NT2/D1 (cell line): Measurements from ENCODE around the gene CD99L2.

Experiments used
- DNase-seq: peaks from one replicate; pipeline ENCODE4 v3.0.0-alpha.2; 2011; ENCODE audit warnings: low read depth, low spot score
- H3K27me3 ChIP-seq: 2 replicates; pipeline ENCODE4 v1.6.0; 2011; ENCODE audit warnings: mild to moderate bottlenecking; ENCODE audit not compliant: insufficient read length, insufficient read depth
- H3K36me3 ChIP-seq: 2 replicates; pipeline ENCODE4 v1.6.1; 2011; ENCODE audit warnings: mild to moderate bottlenecking, low read length, mixed read lengths; ENCODE audit not compliant: insufficient read depth, insufficient read length
- H3K4me1 ChIP-seq: 2 replicates; pipeline ENCODE4 v1.5.1; 2011; ENCODE audit not compliant: insufficient read depth, insufficient read length
- H3K4me3 ChIP-seq: 2 replicates; pipeline ENCODE4 v1.5.1; 2011; ENCODE audit warnings: low read depth; ENCODE audit not compliant: insufficient read length
- H3K9ac ChIP-seq: 2 replicates; pipeline ENCODE4 v1.6.0; 2011; ENCODE audit warnings: low read depth; ENCODE audit not compliant: insufficient read length
- H3K9me3 ChIP-seq: 2 replicates; pipeline ENCODE4 v1.5.1; 2011; ENCODE audit warnings: mild to moderate bottlenecking, low read length; ENCODE audit not compliant: insufficient read depth
- SUZ12 ChIP-seq: IDR thresholded peaks from 2 replicates; pipeline ENCODE4 v1.6.1; 2011; ENCODE audit not compliant: insufficient read length, insufficient read depth; ENCODE audit errors: extremely low read depth
- YY1 ChIP-seq: IDR thresholded peaks from 2 replicates; pipeline ENCODE4 v1.6.1; 2011; ENCODE audit not compliant: insufficient read length, insufficient read depth
- ZNF274 ChIP-seq: IDR thresholded peaks from 2 replicates; pipeline ENCODE4 v1.6.1; 2011; ENCODE audit warnings: mild to moderate bottlenecking, low read depth, low read length

Gene CD99L2

DNA sequence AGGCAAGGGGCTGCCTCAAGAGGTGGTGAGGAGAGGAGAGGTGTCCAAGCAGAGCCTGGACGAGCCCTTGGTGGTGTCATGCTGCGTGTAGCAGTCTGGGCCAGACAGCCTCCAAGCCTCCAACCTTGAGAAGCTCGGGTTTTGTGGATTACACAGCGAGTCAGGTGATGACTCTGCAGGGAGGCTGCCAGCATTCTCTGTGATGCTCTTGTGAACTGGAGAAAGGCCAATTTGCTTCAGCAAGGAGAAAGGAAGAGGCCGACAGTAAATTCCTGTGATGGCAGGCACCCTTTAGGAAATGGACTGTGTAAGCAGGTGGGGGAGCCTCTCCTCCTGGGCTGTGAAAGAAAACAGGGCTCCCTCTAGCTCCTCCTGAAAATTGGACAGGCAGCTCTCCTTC lies 36.0 kb upstream of the CD99L2 start:
- Histone ChIP-seq H3K9me3 (no peaks in the 10 kb centered on the region), H3K4me3 (no peak overlapping the region), H3K36me3 (no peaks in the 10 kb centered on the region), H3K9ac (no peak overlapping the region), H3K27me3 (no peaks in the 10 kb centered on the region), H3K4me1 (peaks cover 2% of the 10 kb centered on the region)
- no peak for DNase-seq
- TF ChIP-seq SUZ12 (no peak), YY1 (no peak), ZNF274 (no peak)

DNA sequence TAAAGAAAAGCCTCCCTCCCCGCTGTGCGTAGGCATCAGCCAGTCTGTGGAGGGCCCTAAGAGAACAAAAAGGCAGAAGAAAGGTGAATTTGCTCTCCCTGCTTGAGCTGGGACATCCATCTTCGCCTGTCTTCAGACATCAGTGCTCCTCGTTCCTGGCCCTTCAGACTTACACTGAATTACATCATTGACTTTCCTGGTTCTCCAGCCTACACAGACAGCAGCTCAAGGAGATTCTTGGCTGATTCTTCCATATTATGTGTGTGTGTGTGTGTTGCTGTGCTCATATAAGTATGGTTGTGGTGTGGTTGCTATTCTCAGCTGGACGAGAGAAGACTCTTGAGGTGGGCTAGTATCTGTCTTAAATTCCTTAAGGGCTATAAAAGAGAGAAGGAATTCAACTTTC lies 35.5 kb upstream of the CD99L2 start:
- TF ChIP-seq YY1 (no peak), ZNF274 (no peak), SUZ12 (no peak)
- H3K9me3 ChIP-seq = no peaks in the 10 kb centered on the region
- no peaks in the 10 kb centered on the region for H3K27me3 ChIP-seq
- H3K4me1 ChIP-seq = peaks cover 2% of the 10 kb centered on the region
- H3K36me3 ChIP-seq = no peaks in the 10 kb centered on the region
- H3K4me3 ChIP-seq = no peak overlapping the region
- DNase-seq = no peak
- H3K9ac ChIP-seq = no peak overlapping the region

DNA sequence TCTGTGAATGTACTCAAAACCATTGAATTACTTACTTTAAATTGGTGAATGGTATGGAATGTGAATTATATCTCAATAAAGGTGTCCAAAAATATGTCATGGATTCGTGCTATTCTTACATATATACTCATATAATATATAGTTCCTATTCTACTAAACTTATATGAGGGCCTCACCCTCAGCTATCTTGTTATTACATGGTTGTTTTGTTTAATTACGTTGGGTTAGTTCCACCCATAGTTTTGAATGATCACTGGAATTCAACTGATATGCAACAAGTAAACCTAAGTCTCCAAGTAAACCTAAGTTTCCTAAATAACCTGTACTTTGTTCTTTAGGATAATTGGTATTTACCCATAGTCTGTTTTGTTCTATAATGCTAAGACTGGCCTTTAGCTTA lies 30.6 kb upstream of the CD99L2 start:
- Histone ChIP-seq H3K4me1 (no peaks in the 10 kb centered on the region), H3K36me3 (no peaks in the 10 kb centered on the region), H3K4me3 (no peak overlapping the region), H3K27me3 (no peaks in the 10 kb centered on the region), H3K9me3 (no peaks in the 10 kb centered on the region), H3K9ac (no peak overlapping the region)
- no peak for DNase-seq
- TF ChIP-seq YY1 = no peak
- no peak for TF ChIP-seq ZNF274
- TF ChIP-seq SUZ12 = no peak

- no peaks in the 10 kb centered on the region for H3K36me3 ChIP-seq
- H3K4me1 ChIP-seq = no peaks in the 10 kb centered on the region
- H3K27me3 ChIP-seq = no peaks in the 10 kb centered on the region
- TF ChIP-seq YY1 (no peak), SUZ12 (no peak)
- no peaks in the 10 kb centered on the region for H3K9me3 ChIP-seq
- no peak overlapping the region for H3K9ac ChIP-seq
- H3K4me3 ChIP-seq = no peak overlapping the region
- no peak for DNase-seq
These were observed 28.3 kb upstream of the CD99L2 start for GRCh38 chrX:150926791-150927190.

DNA sequence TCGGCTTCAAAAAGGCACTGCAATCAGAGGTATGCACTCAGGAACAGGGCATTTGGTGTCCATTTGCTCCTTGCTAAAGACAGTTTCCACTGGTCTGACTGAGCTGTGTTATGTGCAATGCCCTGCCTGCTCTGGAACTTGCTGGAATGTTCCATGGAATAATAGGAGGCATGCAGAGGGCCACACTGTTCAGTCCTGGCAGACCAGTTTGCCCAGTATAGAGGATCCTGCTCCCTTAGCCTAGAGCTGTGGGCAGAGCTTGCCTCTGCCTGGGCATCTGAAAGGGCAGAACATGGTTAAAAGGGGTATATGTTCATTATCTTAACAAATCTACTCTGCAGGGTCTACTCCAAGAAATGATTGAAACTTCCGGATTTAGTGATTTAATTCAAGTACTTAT lies 27.8 kb upstream of the CD99L2 start:
- Histone ChIP-seq H3K27me3 (no peaks in the 10 kb centered on the region), H3K4me3 (no peak overlapping the region), H3K36me3 (no peaks in the 10 kb centered on the region), H3K4me1 (no peaks in the 10 kb centered on the region), H3K9me3 (no peaks in the 10 kb centered on the region), H3K9ac (no peak overlapping the region)
- TF ChIP-seq ZNF274 = no peak
- no peak for TF ChIP-seq SUZ12
- TF ChIP-seq YY1 = no peak
- DNase-seq = no peak

- no peak for DNase-seq
These were observed 20.9 kb upstream of the CD99L2 start for GRCh38 chrX:150919401-150919800.

DNA sequence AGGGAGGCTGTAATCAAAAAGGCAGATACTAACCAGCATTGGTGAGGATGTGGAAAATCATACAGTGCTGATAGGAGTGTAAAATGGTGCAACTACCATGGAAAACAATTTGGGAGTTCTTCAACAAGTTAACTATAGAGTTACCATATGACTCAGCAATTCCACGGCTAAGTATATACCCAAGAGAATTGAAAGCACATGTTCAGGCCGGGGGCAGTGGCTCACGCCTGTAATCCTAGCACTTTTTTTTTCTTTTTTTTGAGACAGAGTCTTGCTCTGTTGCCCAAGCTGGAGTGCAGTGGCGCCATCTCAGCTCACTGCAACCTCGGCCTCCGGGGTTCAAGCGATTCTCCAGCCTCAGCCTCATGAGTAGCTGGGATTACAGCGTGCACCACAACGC lies 15.0 kb upstream of the CD99L2 start:
- no peak for DNase-seq
- H3K4me1 ChIP-seq = no peaks in the 10 kb centered on the region
- H3K36me3 ChIP-seq = no peaks in the 10 kb centered on the region
- TF ChIP-seq YY1 = no peak
- no peak for TF ChIP-seq ZNF274
- TF ChIP-seq SUZ12 = no peak
- H3K9ac ChIP-seq = no peak overlapping the region
- no peak overlapping the region for H3K4me3 ChIP-seq
- no peaks in the 10 kb centered on the region for H3K9me3 ChIP-seq
- H3K27me3 ChIP-seq = no peaks in the 10 kb centered on the region

More at GRCh38 chrX:150919401-150919800, 20.9 kb upstream of the CD99L2 start:
- H3K9ac ChIP-seq = no peak overlapping the region
- no peaks in the 10 kb centered on the region for H3K36me3 ChIP-seq
- no peak for TF ChIP-seq ZNF274
- no peak for TF ChIP-seq SUZ12
- TF ChIP-seq YY1 = no peak
- no peaks in the 10 kb centered on the region for H3K9me3 ChIP-seq
- no peaks in the 10 kb centered on the region for H3K4me1 ChIP-seq
- no peak overlapping the region for H3K4me3 ChIP-seq
- no peaks in the 10 kb centered on the region for H3K27me3 ChIP-seq

DNA sequence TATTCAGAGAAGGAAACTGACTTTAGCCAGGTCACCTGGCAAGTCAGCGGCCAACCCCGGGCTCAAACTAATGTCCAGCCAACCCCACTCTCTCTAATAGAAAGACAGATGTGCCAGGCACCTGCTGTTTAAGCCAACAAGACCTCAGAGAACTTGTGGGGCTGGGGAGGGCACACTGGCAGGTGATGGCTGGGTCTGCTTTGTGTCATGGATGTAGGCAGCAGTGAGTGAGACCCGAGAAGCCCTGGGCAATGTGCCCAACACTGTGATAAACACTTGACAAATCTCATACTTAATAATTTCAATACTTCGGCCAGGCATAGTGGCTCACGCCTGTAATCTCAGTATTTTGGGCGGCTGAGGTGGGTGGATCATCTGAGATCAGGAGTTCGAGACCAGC lies 9.0 kb upstream of the CD99L2 start:
- H3K4me3 ChIP-seq = no peak overlapping the region
- DNase-seq = no peak
- TF ChIP-seq YY1 = no peak
- no peak for TF ChIP-seq ZNF274
- TF ChIP-seq SUZ12 = no peak
- H3K36me3 ChIP-seq = no peaks in the 10 kb centered on the region
- H3K9me3 ChIP-seq = no peaks in the 10 kb centered on the region
- H3K9ac ChIP-seq = no peak overlapping the region
- no peaks in the 10 kb centered on the region for H3K4me1 ChIP-seq
- H3K27me3 ChIP-seq = no peaks in the 10 kb centered on the region
